DND-41 (cell line): ENCODE data around the gene ITPRID1.

Experiments used
- CTCF ChIP-seq: IDR thresholded peaks from 2 replicates; pipeline ENCODE4 v1.5.1; 2012; ENCODE audit warnings: borderline replicate concordance, low read length, moderate library complexity, mild to moderate bottlenecking; ENCODE audit not compliant: poor library complexity, severe bottlenecking; ENCODE audit errors: extremely low read depth
- EZH2 ChIP-seq: IDR thresholded peaks from 3 replicates; pipeline ENCODE4 v1.6.1; 2012; ENCODE audit warnings: borderline replicate concordance, low read depth, mild to moderate bottlenecking, moderate library complexity, low read length, inconsistent platforms; ENCODE audit not compliant: severe bottlenecking

- TF ChIP-seq CTCF = no peak
- TF ChIP-seq EZH2 = no peak
Measured at GRCh38 chr7:31692871-31693270, 179.0 kb downstream of the ITPRID1 start.
